Measurements from ENCODE around the gene OMG. TPM values are rescaled to one million over a fixed set of nuclear protein-coding genes. Genes with fewer than 3 reads are reported as not detected.

OMG gene
- total RNA-seq, 3 donors from 2014 or later, result 0.96 TPM; not detected in 2

DNA sequence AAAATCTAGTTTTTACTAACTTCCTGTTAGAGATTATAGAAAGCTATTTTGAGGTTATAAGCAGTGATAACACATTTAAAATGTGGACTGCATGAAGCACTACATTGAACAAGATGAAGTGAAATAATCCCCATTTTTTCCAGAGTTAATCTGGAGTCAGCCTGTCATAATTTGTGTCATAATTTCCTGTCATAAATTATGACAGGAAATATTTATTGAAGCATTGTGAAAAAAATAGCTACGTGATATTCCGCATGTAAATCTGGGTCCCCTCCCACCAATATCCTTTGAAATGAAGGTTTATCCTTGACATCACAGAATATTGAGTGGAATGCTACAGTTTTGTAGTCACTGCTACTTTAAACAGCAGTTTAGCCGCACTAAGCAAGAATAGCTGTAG, 40.1 kb downstream of the OMG start:
- TF ChIP-seq POLR2A (IDR thresholded peaks at IDR 0.05) (no peak), CTCF (IDR thresholded peaks at IDR 0.05) (no peak), POLR2AphosphoS5 (IDR thresholded peaks at IDR 0.05) (no peak)
- H3K27me3 ChIP-seq, result no peaks in the 10 kb centered on the region
- no peak for DNase-seq (ENCODE audit: low spot score in 2 of 2)
- H3K36me3 ChIP-seq, result peaks cover 4% of the 10 kb centered on the region
- intact Hi-C loops (cut with DNase I; ENCODE audit: low total_unique reads), result no loop called here
- no peak overlapping the region for H3K27ac ChIP-seq
- H3K9me3 ChIP-seq, result no peaks in the 10 kb centered on the region
- no peak overlapping the region for H3K4me3 ChIP-seq
- H3K4me1 ChIP-seq, result no peaks in the 10 kb centered on the region

- H3K27ac ChIP-seq, result no peak overlapping the region
- DNase-seq (ENCODE audit: low spot score in 2 of 2), result no peak
- intact Hi-C loops (cut with DNase I; ENCODE audit: low total_unique reads), result no loop called here
- TF ChIP-seq POLR2A (IDR thresholded peaks at IDR 0.05) (no peak), CTCF (IDR thresholded peaks at IDR 0.05) (no peak), POLR2AphosphoS5 (IDR thresholded peaks at IDR 0.05) (no peak)
- no peaks in the 10 kb centered on the region for H3K27me3 ChIP-seq
- no peaks in the 10 kb centered on the region for H3K4me1 ChIP-seq
- peaks cover 4% of the 10 kb centered on the region for H3K36me3 ChIP-seq
- no peaks in the 10 kb centered on the region for H3K9me3 ChIP-seq
- H3K4me3 ChIP-seq, result no peak overlapping the region
These were observed 42.4 kb downstream of the OMG start for GRCh38 chr17:31254654-31255053.

- no peak for DNase-seq (ENCODE audit: low spot score in 2 of 2)
- peaks cover 4% of the 10 kb centered on the region for H3K36me3 ChIP-seq
- H3K27ac ChIP-seq, result no peak overlapping the region
- intact Hi-C loops (cut with DNase I; ENCODE audit: low total_unique reads), result no loop called here
- H3K27me3 ChIP-seq, result no peaks in the 10 kb centered on the region
- TF ChIP-seq CTCF (IDR thresholded peaks at IDR 0.05), result no peak
- no peak for TF ChIP-seq POLR2A (IDR thresholded peaks at IDR 0.05)
- no peak for TF ChIP-seq POLR2AphosphoS5 (IDR thresholded peaks at IDR 0.05)
- H3K4me3 ChIP-seq, result no peak overlapping the region
- no peaks in the 10 kb centered on the region for H3K9me3 ChIP-seq
- H3K4me1 ChIP-seq, result no peaks in the 10 kb centered on the region
These were observed 44.3 kb downstream of the OMG start for GRCh38 chr17:31252741-31253140.

GRCh38 chr17:31251970-31252328, 45.1 kb downstream of the OMG start:
- H3K27me3 ChIP-seq, result no peaks in the 10 kb centered on the region
- H3K27ac ChIP-seq, result no peak overlapping the region

More at GRCh38 chr17:31251970-31252328, 45.1 kb downstream of the OMG start:
- intact Hi-C loops (cut with DNase I; ENCODE audit: low total_unique reads), result no loop called here
- H3K4me3 ChIP-seq, result no peak overlapping the region
- peaks cover 4% of the 10 kb centered on the region for H3K36me3 ChIP-seq
- no peaks in the 10 kb centered on the region for H3K9me3 ChIP-seq
- no peak for DNase-seq (ENCODE audit: low spot score in 2 of 2)
- no peaks in the 10 kb centered on the region for H3K4me1 ChIP-seq
- no peak for TF ChIP-seq CTCF (IDR thresholded peaks at IDR 0.05)
- TF ChIP-seq POLR2AphosphoS5 (IDR thresholded peaks at IDR 0.05), result no peak
- TF ChIP-seq POLR2A (IDR thresholded peaks at IDR 0.05), result no peak

All from breast epithelium (tissue), 4 donors.